Keratinocyte (primary cell): ENCODE data around the gene SH2B3. TPM values are rescaled to one million over a fixed set of nuclear protein-coding genes. Genes with fewer than 3 reads are reported as not detected.

Source experiments
- DNase-seq: peaks from one replicate; pipeline ENCODE4 v3.0.0-alpha.2; 2011; ENCODE audit warnings: low read depth, missing footprints, low spot score
- FAIRE-seq: peaks from 2 replicates; lab custom pipeline; 2011; peaks lifted over from hg19 to GRCh38; lab: Jason Lieb, UNC
- H2AFZ ChIP-seq: 2 replicates; pipeline ENCODE4 v1.6.0; 2012; ENCODE audit warnings: low read length, control low read depth, inconsistent platforms; ENCODE audit not compliant: control insufficient read depth
- H3K27ac ChIP-seq: 2 replicates; pipeline ENCODE4 v1.5.1; 2011; ENCODE audit warnings: low read length; ENCODE audit not compliant: control insufficient read depth, insufficient read depth
- H3K27me3 ChIP-seq: 3 replicates; pipeline ENCODE4 v1.6.0; 2011; ENCODE audit warnings: low read length; ENCODE audit not compliant: control insufficient read depth, insufficient read depth; ENCODE audit errors: extremely low read depth
- H3K36me3 ChIP-seq, 2 experiments: 2 replicates in 1 of 2; 3 replicates in 1 of 2; pipeline ENCODE4 v1.5.1; 2011; ENCODE audit warnings: low read length in 2 of 2, mild to moderate bottlenecking in 1 of 2; ENCODE audit not compliant: control insufficient read depth in 2 of 2, insufficient read depth in 2 of 2; ENCODE audit errors: extremely low read depth in 1 of 2
- H3K4me1 ChIP-seq: 3 replicates; pipeline ENCODE4 v1.5.1; 2011; ENCODE audit warnings: low read length; ENCODE audit not compliant: control insufficient read depth, insufficient read depth; ENCODE audit errors: extremely low read depth
- H3K4me2 ChIP-seq: 3 replicates; pipeline ENCODE4 v1.6.0; 2011; ENCODE audit warnings: low read depth, low read length; ENCODE audit not compliant: control insufficient read depth, insufficient read depth; ENCODE audit errors: extremely low read depth
- H3K4me3 ChIP-seq, 3 experiments: fragments of 200-600 bp in 1 of 3; sonication (generic) in 1 of 3; 2 replicates in 2 of 3; 3 replicates in 1 of 3; pipeline ENCODE4 v1.5.1; 2011 to 2016; ENCODE audit warnings: low read length in 3 of 3, mild to moderate bottlenecking in 3 of 3, control low read depth in 2 of 3, inconsistent platforms in 1 of 3, low read depth in 1 of 3, mixed read lengths in 1 of 3, mixed run types in 1 of 3, moderate library complexity in 1 of 3; ENCODE audit not compliant: control insufficient read depth in 2 of 3, insufficient read depth in 2 of 3; ENCODE audit errors: extremely low read depth in 1 of 3
- H3K79me2 ChIP-seq: 2 replicates; pipeline ENCODE4 v1.6.0; 2012; ENCODE audit warnings: low read length; ENCODE audit not compliant: control insufficient read depth, insufficient read depth
- H3K9ac ChIP-seq: 3 replicates; pipeline ENCODE4 v1.6.0; 2011; ENCODE audit warnings: low read length; ENCODE audit not compliant: control insufficient read depth, insufficient read depth; ENCODE audit errors: extremely low read depth
- H3K9me1 ChIP-seq: 3 replicates; pipeline ENCODE4 v1.6.0; 2011; ENCODE audit warnings: low read length; ENCODE audit not compliant: control insufficient read depth, insufficient read depth; ENCODE audit errors: extremely low read depth
- H3K9me3 ChIP-seq: 2 replicates; pipeline ENCODE4 v1.5.1; 2012; ENCODE audit warnings: low read depth, low read length; ENCODE audit not compliant: control insufficient read depth
- H4K20me1 ChIP-seq: 3 replicates; pipeline ENCODE4 v1.6.0; 2011; ENCODE audit warnings: low read length; ENCODE audit not compliant: control insufficient read depth, insufficient read depth; ENCODE audit errors: extremely low read depth
- EZH2 ChIP-seq: IDR thresholded peaks from one replicate; pipeline ENCODE4 v1.6.1; 2012; ENCODE audit warnings: inconsistent platforms, mild to moderate bottlenecking, low read length, moderate library complexity
- dilution Hi-C: fragments of 300-500 bp; cut with MboI; formaldehyde crosslinking; loops from one replicate; pipeline ENCODE4 v1.7.0; 2020; ENCODE audit warnings: low sequenced_read_pairs; ENCODE audit not compliant: extremely low pct_ligation_motif_present
- polyA plus RNA-seq, 5 experiments: library from polyadenylated mRNA; depleted of rRNA in 3 of 5; stranded (reverse) in 3 of 5; stranded (forward) in 1 of 5; unstranded in 1 of 5; fragments of >200 nt; gene quantifications; 1 replicate in 1 of 5; 2 replicates in 3 of 5; 3 replicates in 1 of 5; pipeline versions ENCODE4 v1.2.1 to v1.2.3, GENCODE V29; 2011 to 2012; ENCODE audit warnings: missing spikeins in 2 of 5, low read depth in 1 of 5, low replicate concordance in 1 of 5
- TF ChIP-seq, protein P1 (sequence below), 3 experiments: IDR thresholded peaks in 1 of 3; conservative IDR thresholded peaks in 1 of 3; optimal IDR thresholded peaks in 1 of 3; 2 replicates in 2 of 3; 3 replicates in 1 of 3; pipeline versions ENCODE3 to v1.5.1; 2011; ENCODE audit warnings: low read length in 3 of 3, mild to moderate bottlenecking in 3 of 3, moderate library complexity in 2 of 3, control low read depth in 1 of 3, inconsistent platforms in 1 of 3; ENCODE audit not compliant: insufficient read depth in 2 of 3; ENCODE audit errors: extremely low read depth in 1 of 3

SH2B3 gene
- polyA plus RNA-seq, 1 donor (not counting 4 experiments of a cell fraction or from before 2014, with no cell fraction given), result 7.7 TPM

DNA sequence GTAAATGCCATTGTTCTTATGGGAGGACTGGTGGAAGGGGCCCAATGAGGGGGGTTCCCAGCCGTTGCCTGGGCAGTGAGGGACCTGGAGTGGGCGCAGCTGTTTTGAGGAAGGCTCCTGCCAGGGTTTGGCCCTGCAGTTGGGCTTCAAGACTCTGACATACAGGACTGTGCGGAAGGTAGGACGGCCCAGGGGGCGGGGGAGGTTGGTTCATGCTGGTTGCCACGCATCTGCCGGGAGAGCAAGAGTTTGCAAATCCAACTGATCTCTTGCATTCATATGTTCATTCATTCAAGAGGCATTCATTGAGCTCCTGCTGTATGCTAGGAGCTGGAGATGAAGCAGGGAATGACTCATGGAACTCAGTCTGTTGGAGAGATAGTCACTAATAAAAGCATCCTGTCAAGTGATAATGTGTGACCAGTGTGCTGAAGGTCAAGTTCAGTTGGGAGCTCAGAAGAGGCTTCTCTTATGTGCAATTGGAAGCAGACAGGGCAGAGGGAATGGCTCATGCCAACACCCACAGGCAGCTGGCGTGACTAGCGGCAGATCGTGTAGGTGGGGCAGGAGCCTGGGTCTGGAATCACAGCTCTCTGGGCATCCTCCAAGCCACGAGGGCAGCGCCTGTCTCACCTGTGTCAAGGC lies 7.8 kb downstream of the SH2B3 start:
- H3K27ac ChIP-seq, result no peak overlapping the region
- DNase-seq (no peak), FAIRE-seq (peak; percentile 20)
- peaks cover 0 to 12% of the 10 kb centered on the region in 2 experiments for H3K36me3 ChIP-seq
- peaks cover 26% of the 10 kb centered on the region for H3K4me1 ChIP-seq
- dilution Hi-C loops, result no loop called here
- no peak overlapping the region for H2AFZ ChIP-seq
- no peak overlapping the region for H3K4me3 ChIP-seq
- H3K9me1 ChIP-seq, result peaks cover 4% of the 10 kb centered on the region
- H4K20me1 ChIP-seq, result peaks cover 14% of the 10 kb centered on the region
- H3K27me3 ChIP-seq, result no peaks in the 10 kb centered on the region
- no peaks in the 10 kb centered on the region for H3K9me3 ChIP-seq
- H3K4me2 ChIP-seq, result no peak overlapping the region
- TF ChIP-seq EZH2, result no peak
- TF ChIP-seq, protein P1, sequence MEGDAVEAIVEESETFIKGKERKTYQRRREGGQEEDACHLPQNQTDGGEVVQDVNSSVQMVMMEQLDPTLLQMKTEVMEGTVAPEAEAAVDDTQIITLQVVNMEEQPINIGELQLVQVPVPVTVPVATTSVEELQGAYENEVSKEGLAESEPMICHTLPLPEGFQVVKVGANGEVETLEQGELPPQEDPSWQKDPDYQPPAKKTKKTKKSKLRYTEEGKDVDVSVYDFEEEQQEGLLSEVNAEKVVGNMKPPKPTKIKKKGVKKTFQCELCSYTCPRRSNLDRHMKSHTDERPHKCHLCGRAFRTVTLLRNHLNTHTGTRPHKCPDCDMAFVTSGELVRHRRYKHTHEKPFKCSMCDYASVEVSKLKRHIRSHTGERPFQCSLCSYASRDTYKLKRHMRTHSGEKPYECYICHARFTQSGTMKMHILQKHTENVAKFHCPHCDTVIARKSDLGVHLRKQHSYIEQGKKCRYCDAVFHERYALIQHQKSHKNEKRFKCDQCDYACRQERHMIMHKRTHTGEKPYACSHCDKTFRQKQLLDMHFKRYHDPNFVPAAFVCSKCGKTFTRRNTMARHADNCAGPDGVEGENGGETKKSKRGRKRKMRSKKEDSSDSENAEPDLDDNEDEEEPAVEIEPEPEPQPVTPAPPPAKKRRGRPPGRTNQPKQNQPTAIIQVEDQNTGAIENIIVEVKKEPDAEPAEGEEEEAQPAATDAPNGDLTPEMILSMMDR (optimal IDR thresholded peaks at IDR 0.05 in 1 of 3, IDR thresholded peaks at IDR 0.05 in 1 of 3, conservative IDR thresholded peaks at IDR 0.05 in 1 of 3; ENCODE audit: extremely low read depth in 1 of 3, insufficient read depth in 2 of 3, low read length in 3 of 3), result no peak
- H3K79me2 ChIP-seq, result peaks cover 65% of the 10 kb centered on the region
- H3K9ac ChIP-seq, result no peak overlapping the region

DNA sequence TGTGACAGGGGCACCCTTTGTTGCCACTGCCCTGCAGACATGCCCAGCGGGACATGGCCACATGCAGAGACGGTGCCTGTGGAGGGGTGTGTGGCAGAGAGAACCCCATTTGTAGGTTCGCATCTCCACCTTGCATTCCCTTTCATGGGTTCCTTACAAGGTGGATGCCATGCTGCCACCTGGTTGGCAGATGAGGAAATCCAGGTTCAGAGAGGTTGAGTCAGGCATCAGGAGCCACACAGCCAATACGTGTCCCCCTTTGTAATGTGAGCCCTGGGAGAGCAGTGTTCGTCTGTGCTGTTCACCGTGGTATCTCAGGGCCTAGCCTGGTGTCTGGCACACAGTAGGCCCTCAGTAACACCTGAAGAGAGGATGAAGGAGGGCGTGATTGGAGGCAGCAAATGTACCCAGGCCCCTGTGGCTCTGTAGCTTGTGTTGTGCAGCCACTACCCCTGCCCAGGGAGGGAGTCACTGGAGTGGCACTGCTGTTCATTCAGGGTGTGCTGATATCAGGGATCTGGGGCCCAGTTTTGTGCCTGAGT lies 9.1 kb downstream of the SH2B3 start:
- no peak for TF ChIP-seq EZH2
- TF ChIP-seq, protein P1 (optimal IDR thresholded peaks at IDR 0.05 in 1 of 3, IDR thresholded peaks at IDR 0.05 in 1 of 3, conservative IDR thresholded peaks at IDR 0.05 in 1 of 3; ENCODE audit: extremely low read depth in 1 of 3, insufficient read depth in 2 of 3, low read length in 3 of 3), result no peak
- H4K20me1 ChIP-seq, result peaks cover 12% of the 10 kb centered on the region
- no peaks in the 10 kb centered on the region for H3K27me3 ChIP-seq
- no peak overlapping the region for H3K9ac ChIP-seq
- H3K9me3 ChIP-seq, result no peaks in the 10 kb centered on the region
- H3K4me1 ChIP-seq, result peaks cover 14% of the 10 kb centered on the region
- no peak overlapping the region for H3K4me2 ChIP-seq
- dilution Hi-C loops, result no loop called here
- no peak for FAIRE-seq
- H3K27ac ChIP-seq, result no peak overlapping the region
- H3K36me3 ChIP-seq, result peaks cover 0 to 14% of the 10 kb centered on the region in 2 experiments
- no peak overlapping the region for H3K4me3 ChIP-seq
- peaks cover 54% of the 10 kb centered on the region for H3K79me2 ChIP-seq
- no peak for DNase-seq
- no peak overlapping the region for H2AFZ ChIP-seq
- H3K9me1 ChIP-seq, result peaks cover 4% of the 10 kb centered on the region
